Measurements from ENCODE around the gene KATNIP. TPM values are rescaled to one million over a fixed set of nuclear protein-coding genes. Genes with fewer than 3 reads are reported as not detected.

Gene KATNIP
- 15.4 to 19.0 TPM (median 19.0 TPM) in 3 replicates for polyA plus RNA-seq
- 10.9 TPM for polyA plus RNA-seq (2011; ENCODE audit: low read depth)
- polyA plus RNA-seq (2011; cell fraction: cytosol; rRNA removed) = 11.5 and 14.2 TPM in 2 replicates
- 60.8 and 79.5 TPM in 2 replicates for polyA plus RNA-seq (2011; cell fraction: nucleus; rRNA removed)
- 5.9 and 12.7 TPM in 2 replicates for polyA plus RNA-seq (2012; ENCODE audit: low replicate concordance)
- polyA minus RNA-seq = 32.6 to 54.0 TPM (median 48.7 TPM) in 3 replicates
- 13.0 TPM for polyA minus RNA-seq (2011; cell fraction: cytosol; rRNA and poly(A)+ RNA removed)
- 36.6 and 60.9 TPM in 2 replicates for polyA minus RNA-seq (2011; cell fraction: nucleus; rRNA and poly(A)+ RNA removed)

DNA sequence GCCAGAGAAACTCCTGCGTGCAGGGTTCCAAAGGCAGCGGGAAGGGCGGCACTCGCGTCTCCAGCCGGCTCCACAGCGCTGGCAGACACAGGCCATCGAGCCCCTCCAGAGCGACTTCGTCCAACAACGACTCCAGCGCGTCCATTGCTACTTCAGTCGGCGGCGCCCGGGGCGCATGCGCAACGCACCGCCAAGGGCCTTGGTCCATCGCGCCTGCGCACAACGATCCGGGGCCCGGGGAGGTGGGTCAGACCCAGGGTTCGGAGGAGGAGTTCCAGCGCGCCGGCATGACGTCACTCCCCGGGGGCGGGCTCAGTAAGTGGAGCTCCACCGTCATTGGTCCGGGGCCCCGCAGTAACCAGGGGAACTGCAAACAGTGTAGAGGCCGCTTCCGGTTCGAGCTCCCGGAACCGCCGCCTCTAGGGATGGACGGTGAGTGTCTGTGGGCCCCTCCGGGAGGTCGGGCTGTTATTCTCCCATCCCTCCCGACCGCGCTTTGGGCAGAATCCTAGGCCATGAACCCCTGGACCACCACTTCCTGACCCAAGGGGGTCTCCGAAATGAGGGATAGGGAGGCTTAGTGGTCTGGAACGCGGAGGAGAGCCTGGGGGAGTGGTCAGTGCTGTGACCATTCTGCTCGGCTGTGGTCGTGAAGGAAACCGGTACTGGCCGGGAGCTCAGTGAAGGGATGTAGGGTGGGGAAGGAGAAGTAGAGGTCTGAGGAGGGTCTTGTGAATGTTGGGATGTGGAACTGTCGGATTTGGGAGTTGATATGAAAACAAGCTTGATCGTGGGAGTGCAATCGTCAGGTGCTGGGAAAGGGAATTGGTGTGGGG lies at the start of gene KATNIP, which contains the start of gene GTF3C1:
KATNIP (plus strand) TSS at position 399 of the 836 bp plus-strand sequence; CDS start at position 426, 27 bp downstream.
GTF3C1 (minus strand) TSS at position 168 of the 836 bp plus-strand sequence; CDS start at position 145, 23 bp downstream.
- Histone ChIP-seq H3K4me3 (ENCODE audit: control insufficient read depth in 2 of 3, extremely low read depth in 1 of 3, insufficient read depth in 2 of 3, low read depth in 1 of 3, low read length in 3 of 3) (peak within 1 kb of the TSS; percentile 70 to 100 (median 100)), H3K9me3 (ENCODE audit: control insufficient read depth, low read depth, low read length) (no peaks in the 10 kb centered on the region), H3K27ac (ENCODE audit: control insufficient read depth, insufficient read depth, low read length) (peak within 1 kb of the TSS; percentile 92), H3K79me2 (ENCODE audit: control insufficient read depth, insufficient read depth, low read length) (peaks cover 51% of the 10 kb centered on the region), H3K4me2 (ENCODE audit: control insufficient read depth, extremely low read depth, insufficient read depth, low read depth, low read length) (peak within 1 kb of the TSS; percentile 98), H3K36me3 (ENCODE audit: control insufficient read depth in 2 of 2, extremely low read depth in 1 of 2, insufficient read depth in 2 of 2, low read length in 2 of 2) (peaks cover 1 to 3% of the 10 kb centered on the region in 2 experiments), H3K9ac (ENCODE audit: control insufficient read depth, extremely low read depth, insufficient read depth, low read length) (peak within 1 kb of the TSS; percentile 96), H3K27me3 (ENCODE audit: control insufficient read depth, extremely low read depth, insufficient read depth, low read length) (no peaks in the 10 kb centered on the region), H2AFZ (ENCODE audit: control insufficient read depth, low read length) (peak within 1 kb of the TSS; percentile 98), H3K9me1 (ENCODE audit: control insufficient read depth, extremely low read depth, insufficient read depth, low read length) (peaks cover 3% of the 10 kb centered on the region), H3K4me1 (ENCODE audit: control insufficient read depth, extremely low read depth, insufficient read depth, low read length) (peaks cover 33% of the 10 kb centered on the region), H4K20me1 (ENCODE audit: control insufficient read depth, extremely low read depth, insufficient read depth, low read length) (peaks cover 12% of the 10 kb centered on the region)
- TF ChIP-seq EZH2 (IDR thresholded peaks at IDR 0.05; ENCODE audit: low read length) = no peak
- TF ChIP-seq, protein P1, sequence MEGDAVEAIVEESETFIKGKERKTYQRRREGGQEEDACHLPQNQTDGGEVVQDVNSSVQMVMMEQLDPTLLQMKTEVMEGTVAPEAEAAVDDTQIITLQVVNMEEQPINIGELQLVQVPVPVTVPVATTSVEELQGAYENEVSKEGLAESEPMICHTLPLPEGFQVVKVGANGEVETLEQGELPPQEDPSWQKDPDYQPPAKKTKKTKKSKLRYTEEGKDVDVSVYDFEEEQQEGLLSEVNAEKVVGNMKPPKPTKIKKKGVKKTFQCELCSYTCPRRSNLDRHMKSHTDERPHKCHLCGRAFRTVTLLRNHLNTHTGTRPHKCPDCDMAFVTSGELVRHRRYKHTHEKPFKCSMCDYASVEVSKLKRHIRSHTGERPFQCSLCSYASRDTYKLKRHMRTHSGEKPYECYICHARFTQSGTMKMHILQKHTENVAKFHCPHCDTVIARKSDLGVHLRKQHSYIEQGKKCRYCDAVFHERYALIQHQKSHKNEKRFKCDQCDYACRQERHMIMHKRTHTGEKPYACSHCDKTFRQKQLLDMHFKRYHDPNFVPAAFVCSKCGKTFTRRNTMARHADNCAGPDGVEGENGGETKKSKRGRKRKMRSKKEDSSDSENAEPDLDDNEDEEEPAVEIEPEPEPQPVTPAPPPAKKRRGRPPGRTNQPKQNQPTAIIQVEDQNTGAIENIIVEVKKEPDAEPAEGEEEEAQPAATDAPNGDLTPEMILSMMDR (optimal IDR thresholded peaks at IDR 0.05 in 1 of 3, IDR thresholded peaks at IDR 0.05 in 1 of 3, conservative IDR thresholded peaks at IDR 0.05 in 1 of 3; ENCODE audit: extremely low read depth in 1 of 3, insufficient read depth in 2 of 3, low read length in 3 of 3) = no peak
- no peak for FAIRE-seq
- dilution Hi-C loops (cut with MboI; ENCODE audit: extremely low pct_ligation_motif_present, low sequenced_read_pairs) = no loop called here
- peak; percentile 88 for DNase-seq (ENCODE audit: low read depth, low spot score)

DNA sequence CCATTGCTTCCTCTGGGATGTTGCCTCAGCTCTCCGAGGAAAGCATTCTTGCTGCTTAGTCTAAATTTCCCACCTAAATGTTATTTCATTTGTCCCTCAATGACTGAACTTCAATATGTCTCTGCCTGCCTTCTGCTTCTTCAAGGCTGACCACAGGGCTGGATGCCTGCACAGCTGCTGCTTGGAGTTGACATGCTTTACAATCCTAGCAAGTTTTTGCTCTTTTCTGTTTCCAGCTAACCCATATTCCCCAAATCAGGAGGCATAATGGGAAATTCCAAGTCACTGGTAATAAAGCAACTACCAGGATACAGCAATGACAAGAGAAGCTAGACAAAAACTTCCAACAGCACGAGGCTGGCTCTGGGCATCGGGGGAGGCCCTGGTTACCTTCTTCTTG lies 49.1 kb upstream of the KATNIP start:
- H3K9ac ChIP-seq (ENCODE audit: control insufficient read depth, extremely low read depth, insufficient read depth, low read length) = no peak overlapping the region
- H4K20me1 ChIP-seq (ENCODE audit: control insufficient read depth, extremely low read depth, insufficient read depth, low read length) = no peaks in the 10 kb centered on the region
- H3K9me1 ChIP-seq (ENCODE audit: control insufficient read depth, extremely low read depth, insufficient read depth, low read length) = peaks cover 4% of the 10 kb centered on the region
- H3K4me3 ChIP-seq (ENCODE audit: control insufficient read depth in 2 of 3, extremely low read depth in 1 of 3, insufficient read depth in 2 of 3, low read depth in 1 of 3, low read length in 3 of 3) = no peak overlapping the region
- dilution Hi-C loops (cut with MboI; ENCODE audit: extremely low pct_ligation_motif_present, low sequenced_read_pairs) = no loop called here
- TF ChIP-seq, protein P1 (optimal IDR thresholded peaks at IDR 0.05 in 1 of 3, IDR thresholded peaks at IDR 0.05 in 1 of 3, conservative IDR thresholded peaks at IDR 0.05 in 1 of 3; ENCODE audit: extremely low read depth in 1 of 3, insufficient read depth in 2 of 3, low read length in 3 of 3) = no peak
- TF ChIP-seq EZH2 (IDR thresholded peaks at IDR 0.05; ENCODE audit: low read length) = no peak
- H2AFZ ChIP-seq (ENCODE audit: control insufficient read depth, low read length) = no peak overlapping the region
- H3K4me2 ChIP-seq (ENCODE audit: control insufficient read depth, extremely low read depth, insufficient read depth, low read depth, low read length) = no peak overlapping the region
- no peak overlapping the region for H3K27ac ChIP-seq (ENCODE audit: control insufficient read depth, insufficient read depth, low read length)
- H3K9me3 ChIP-seq (ENCODE audit: control insufficient read depth, low read depth, low read length) = no peaks in the 10 kb centered on the region
- no peak for DNase-seq (ENCODE audit: low read depth, low spot score)
- peaks cover 43 to 53% of the 10 kb centered on the region in 2 experiments for H3K36me3 ChIP-seq (ENCODE audit: control insufficient read depth in 2 of 2, extremely low read depth in 1 of 2, insufficient read depth in 2 of 2, low read length in 2 of 2)
- no peaks in the 10 kb centered on the region for H3K79me2 ChIP-seq (ENCODE audit: control insufficient read depth, insufficient read depth, low read length)
- no peaks in the 10 kb centered on the region for H3K27me3 ChIP-seq (ENCODE audit: control insufficient read depth, extremely low read depth, insufficient read depth, low read length)
- FAIRE-seq = no peak
- peaks cover 18% of the 10 kb centered on the region for H3K4me1 ChIP-seq (ENCODE audit: control insufficient read depth, extremely low read depth, insufficient read depth, low read length)
